GM21529 (cell line): Measurements from ENCODE around the gene GATAD1.
A peak's percentile ranks its signal among the peaks of the same experiment; 100 is the strongest.
"Not testable (repeated sequence)": the region's sequence is repeated elsewhere in the genome, so short reads cannot be mapped to it uniquely, and the experiment has no call there.

Source experiments
- ATAC-seq: cut with Tn5 transposase; IDR thresholded peaks from one replicate; pipeline ENCODE4 v1.9.1; 2021; ENCODE audit not compliant: unreplicated experiment

Gene GATAD1

DNA sequence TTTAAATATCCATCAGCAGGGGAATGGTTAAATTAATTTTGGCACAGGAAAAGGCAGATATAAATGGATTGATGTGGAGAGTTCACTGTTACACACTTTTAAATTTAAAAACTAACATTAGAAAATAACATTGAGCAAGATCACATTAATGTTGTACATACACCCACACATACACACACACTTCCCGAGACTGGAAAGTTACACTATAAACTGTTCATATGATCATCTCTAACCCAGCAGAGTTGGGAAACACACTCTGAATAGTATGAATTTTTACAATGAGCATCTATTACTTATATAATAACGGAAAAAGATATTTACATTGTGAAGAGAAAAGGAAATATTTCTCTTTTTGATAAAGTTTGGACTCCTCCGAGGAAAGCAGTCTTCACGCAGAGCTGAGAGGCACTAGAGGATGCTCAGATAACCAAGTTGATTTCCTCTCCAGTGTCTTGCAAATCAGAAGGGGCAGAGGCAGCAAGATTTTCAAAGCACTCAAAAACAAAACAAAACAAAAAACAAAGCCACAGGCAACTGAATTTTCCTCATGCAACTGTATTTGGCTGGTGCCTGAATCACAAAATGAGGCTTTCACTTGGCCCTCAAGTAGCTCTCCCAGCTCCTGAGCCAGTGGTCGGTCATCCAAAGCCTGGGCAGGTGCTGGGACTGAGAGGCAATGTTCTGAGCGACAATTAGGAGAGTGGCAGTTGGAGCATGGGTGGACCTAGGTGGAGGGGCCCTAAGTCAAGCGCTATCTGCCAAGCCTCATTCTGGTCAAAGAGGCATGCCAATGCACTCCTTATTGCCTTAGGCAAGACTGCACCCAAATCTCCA is 10.5 kb upstream of the GATAD1 start:
- ATAC-seq = no peak

- no peak for ATAC-seq
These were observed 9.3 kb upstream of the GATAD1 start for GRCh38 chr7:92437956-92438491.

GRCh38 chr7:92442720-92443119 is 4.6 kb upstream of the GATAD1 start:
- not testable (repeated sequence) for ATAC-seq

DNA sequence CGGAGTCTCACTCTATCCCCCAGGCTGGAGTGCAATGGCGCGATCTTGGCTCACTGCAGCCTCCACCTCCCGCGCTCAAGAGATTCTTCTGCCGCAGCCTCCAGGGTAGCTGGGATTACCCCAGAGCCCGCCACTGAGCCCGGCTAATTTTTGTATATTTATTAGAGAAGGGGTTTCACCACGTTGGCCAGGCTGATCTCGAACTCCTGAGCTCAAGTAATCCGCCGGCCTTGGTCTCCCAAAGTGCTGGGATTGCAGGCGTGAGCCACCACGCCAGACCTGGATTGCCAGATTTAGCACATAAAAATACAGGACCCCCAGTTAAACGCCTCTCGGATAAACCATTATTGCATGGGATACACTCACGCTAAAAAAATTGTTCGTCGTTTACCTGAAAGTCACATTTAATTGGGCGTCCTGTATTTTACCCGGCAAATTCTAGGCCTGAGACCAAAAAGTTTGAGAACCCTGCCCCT is 375 bp upstream of the GATAD1 start:
- ATAC-seq = no peak

- ATAC-seq = peak; percentile 48
These were observed 994 bp downstream of the GATAD1 start for GRCh38 chr7:92448205-92448747.

DNA sequence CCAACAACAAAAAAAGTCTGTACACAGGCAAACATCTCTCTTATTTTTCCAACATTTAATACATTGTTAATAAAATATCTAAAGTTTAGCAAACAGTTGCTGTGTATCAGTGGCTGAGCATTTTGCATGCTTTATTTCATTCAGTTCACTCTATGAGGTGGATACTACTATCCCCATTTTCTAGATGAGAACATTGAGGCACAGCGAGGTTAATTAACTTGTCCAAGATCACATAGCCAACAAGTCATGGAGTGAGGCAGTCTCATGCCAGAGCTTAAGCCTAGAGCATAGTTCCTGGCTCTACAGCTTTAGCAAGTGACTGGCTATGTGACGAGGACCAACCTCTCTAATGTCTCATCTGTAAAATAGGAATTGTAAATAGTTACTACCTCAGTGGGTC is 4.4 kb downstream of the GATAD1 start:
- ATAC-seq = no peak

- no peak for ATAC-seq
These were observed 9.0 kb downstream of the GATAD1 start for GRCh38 chr7:92456236-92456635.

DNA sequence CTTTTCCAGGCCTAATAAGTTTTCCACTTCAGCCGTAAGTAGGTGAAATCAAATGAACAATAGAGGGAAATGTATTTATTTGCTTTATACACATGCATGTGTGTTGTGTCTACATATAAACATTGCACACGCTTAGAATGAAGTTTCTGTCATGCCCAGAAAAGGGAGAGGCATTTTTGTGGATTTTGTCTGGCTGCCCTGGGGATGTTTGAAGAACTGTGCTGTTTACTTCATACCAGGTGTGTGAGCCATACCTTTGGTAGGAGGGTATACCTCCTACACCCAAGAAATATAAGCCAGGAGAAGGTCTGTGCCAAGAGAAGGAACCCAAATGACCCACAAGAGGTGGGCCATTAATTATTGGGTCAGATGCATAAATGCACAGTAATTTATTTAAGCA is 12.8 kb downstream of the GATAD1 start:
- no peak for ATAC-seq

GRCh38 chr7:92460510-92460909 is 13.2 kb downstream of the GATAD1 start:
- ATAC-seq = no peak

DNA sequence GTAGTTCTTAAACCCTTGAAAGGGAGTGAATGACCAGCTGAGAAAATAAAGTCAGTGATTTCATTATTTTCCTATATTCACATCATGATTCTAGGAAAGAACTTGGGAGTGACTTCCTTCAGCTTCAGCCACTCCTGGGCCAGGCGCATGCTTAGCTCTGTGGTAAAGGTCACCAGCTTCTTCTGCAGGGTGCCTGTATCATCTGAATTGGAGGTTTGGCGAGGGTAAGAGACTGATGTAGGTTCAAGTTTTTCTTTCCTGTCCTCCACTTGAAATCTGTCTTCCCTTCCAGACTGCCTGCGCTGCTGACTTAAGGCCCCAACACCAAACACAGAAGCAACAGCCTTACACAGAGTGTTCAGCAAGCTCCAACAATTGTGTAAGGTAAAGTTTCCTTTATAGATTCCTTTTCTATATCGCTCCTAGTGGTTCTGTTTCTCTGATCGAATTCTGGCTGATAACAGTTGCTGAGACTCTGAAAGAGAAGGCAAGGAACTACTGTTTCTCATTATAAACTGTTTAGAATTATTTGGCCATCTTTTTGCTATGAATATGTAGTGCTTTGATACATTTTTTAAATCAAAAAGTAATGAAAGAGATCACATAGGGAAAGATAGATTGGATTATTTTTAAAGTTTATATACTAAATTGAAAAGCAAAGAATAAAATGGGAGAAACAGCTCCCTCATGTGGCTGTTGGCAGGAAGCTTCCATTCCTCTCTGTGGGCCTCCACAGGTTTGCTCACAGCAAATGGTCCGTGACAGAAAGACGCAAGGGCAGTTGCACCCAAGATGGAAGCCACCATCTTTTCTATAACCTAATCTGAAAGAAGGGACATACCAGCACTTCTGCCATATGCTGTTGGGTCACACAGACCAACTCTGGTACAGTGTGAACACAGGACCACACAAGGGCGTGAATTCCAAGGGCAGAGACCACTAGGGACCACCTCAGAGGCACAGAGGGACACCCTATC is 14.0 kb downstream of the GATAD1 start:
- ATAC-seq = peak; percentile 83

DNA sequence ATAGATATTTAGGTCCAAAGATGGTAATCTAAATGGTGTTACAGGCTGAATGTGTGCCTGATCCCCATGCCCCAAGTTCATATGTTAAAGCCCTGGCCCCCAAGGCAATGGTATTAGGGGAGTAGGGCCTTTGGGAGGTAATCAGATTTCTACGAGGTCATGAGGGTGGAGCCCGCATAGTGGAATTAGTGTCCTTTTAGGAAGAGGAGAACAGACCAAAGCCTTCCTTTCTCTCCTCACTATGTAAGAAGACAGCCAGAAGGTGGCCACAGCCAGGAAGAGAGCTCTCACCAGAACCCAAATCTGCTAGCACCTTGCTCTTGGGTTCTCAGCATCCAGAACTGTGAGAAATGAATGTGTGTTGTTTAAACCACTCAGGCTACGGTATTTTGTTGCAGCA is 15.3 kb downstream of the GATAD1 start:
- no peak for ATAC-seq

DNA sequence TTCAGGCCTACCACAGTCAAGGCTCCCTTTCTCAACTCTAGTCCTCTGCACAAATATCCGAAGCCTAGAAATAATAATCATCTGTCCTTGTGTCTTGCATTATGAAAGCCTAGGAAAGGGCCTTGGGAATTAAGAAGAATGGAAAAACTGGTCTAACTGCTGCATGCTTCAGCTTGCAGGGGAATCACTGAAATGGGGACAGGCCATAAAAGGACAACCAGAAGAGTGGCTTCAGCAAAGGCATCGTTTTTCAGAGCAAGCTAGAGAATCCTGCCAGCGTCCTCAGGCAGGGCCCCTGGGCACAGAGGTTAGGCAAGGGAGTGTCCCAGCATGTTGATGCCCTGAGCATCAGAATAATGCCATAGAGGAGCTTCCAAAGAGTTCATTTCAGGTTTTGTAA is 17.2 kb downstream of the GATAD1 start:
- ATAC-seq = no peak

- no peak for ATAC-seq
These were observed 19.4 kb downstream of the GATAD1 start for GRCh38 chr7:92466682-92467081.

- not testable (repeated sequence) for ATAC-seq
These were observed 21.3 kb downstream of the GATAD1 start for GRCh38 chr7:92468589-92468988.

DNA sequence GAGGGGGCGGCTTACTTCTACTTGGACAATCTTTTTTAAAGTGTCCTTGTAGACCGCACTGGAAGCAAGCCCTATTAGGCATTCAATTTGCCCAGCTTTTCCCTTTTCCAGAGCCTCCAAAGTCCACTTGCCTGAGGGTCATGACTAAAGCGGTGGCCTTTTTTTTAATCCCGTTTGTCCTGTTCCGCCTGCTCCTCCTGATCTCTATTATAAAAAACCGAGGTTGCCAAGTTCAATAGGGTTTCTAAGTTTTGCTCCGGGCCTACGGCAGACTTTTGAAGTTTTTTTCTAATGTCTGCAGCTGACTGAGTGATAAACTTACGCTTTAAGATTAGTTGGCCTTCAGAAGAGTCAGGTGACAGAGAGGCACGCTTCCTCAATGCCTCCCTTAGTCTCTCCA is 26.7 kb downstream of the GATAD1 start:
- ATAC-seq = not testable (repeated sequence)

- not testable (repeated sequence) for ATAC-seq
These were observed 28.0 kb downstream of the GATAD1 start for GRCh38 chr7:92475261-92475770.

- ATAC-seq = not testable (repeated sequence)
These were observed 28.7 kb downstream of the GATAD1 start for GRCh38 chr7:92475851-92476590.

GRCh38 chr7:92477681-92478080 is 30.4 kb downstream of the GATAD1 start, which contains the start of gene ERVW-1:
Gene ERVW-1, minus strand, starts transcription at chr7:92477946. Its CDS starts 7,565 bp downstream, at chr7:92470381.
- ATAC-seq = not testable (repeated sequence)

- no peak for ATAC-seq
These were observed 30.8 kb downstream of the GATAD1 start for GRCh38 chr7:92478095-92478494.

- ATAC-seq = no peak
These were observed 31.4 kb downstream of the GATAD1 start for GRCh38 chr7:92478711-92479110.
